GM12892 (cell line): ENCODE data around the gene TAS1R1.

Source experiments
- DNase-seq: peaks from one replicate; pipeline ENCODE4 v3.0.0; 2011; ENCODE audit not compliant: insufficient read length
- FAIRE-seq: peaks from 2 replicates; lab custom pipeline; 2011; peaks lifted over from hg19 to GRCh38; lab: Jason Lieb, UNC
- POLR2A ChIP-seq: IDR thresholded peaks from 2 replicates; pipeline ENCODE4 v1.6.1; 2011; ENCODE audit warnings: low read depth, low read length, control low read depth
- POLR2AphosphoS5 ChIP-seq: IDR thresholded peaks from 2 replicates; pipeline ENCODE4 v1.6.1; 2011; ENCODE audit warnings: low read depth, low read length, control low read depth
- TAF1 ChIP-seq: IDR thresholded peaks from 2 replicates; pipeline ENCODE4 v1.6.1; 2011; ENCODE audit warnings: low read depth, mild to moderate bottlenecking, control low read depth, low read length, borderline replicate concordance

TAS1R1 gene

DNA sequence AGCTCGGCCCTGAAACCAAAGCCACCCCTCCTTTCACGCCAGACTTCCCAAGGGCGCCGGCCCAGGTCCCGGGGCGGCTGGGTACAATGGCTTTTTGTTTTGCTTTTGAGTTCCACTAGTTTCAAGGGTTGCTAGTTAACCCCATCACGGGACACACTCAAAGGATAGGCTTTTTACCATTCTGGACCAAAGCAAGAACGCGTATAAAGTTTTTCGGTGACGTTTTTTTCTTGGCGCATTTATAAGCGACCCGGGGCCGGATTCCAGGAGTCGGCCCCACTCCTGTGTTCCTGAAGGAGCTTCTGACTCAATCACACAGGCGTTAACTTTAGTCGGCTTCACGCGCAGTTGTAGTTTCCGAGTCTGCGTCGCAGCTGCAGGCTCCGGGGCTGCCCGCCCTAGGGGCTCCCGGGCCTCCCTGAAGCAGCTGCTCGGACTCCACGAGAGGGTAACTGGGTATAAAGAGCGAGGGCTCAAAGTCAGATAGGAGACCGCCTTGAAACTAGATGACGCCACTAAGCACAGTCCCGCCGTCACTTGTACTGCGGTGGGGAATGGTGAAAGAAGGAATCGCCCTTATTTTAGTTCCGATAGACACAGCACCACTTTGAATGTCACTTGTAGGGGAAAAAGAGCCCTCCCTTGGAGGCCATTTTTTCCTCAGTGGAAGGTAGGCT, 48.3 kb downstream of the TAS1R1 start:
- DNase-seq (no peak), FAIRE-seq (no peak)
- TF ChIP-seq POLR2A, result no peak

DNA sequence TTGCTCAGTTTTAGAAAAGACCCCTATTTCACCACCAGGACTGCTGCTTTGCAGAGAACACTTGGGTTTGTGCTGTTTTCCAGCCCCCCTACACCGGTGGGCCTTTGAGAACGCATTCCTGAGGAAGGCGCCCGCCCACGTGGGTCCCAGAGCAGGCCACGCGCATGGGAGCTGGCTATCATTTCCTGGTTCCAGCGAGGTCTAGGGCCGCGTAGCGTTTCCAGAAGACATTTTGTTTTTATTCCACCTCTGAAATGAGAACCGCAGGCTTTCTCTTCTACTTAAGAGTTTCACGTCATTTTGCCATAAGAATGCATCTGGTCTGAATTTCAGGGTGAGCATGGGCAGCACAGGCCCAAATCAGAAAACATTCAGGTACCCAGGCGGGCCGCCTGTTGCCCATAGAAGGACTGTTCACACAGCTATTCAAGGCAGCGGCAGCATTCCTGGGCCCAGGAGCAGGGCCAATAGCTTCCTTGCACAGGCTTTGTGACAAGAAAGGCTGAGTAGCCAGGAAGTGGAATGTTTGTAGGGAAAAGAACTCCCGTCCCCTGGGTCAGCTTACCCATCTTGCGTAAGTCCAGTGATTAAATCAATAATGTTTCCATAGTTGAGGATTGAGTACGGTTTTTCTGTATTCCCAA, 48.9 kb downstream of the TAS1R1 start:
- DNase-seq (no peak), FAIRE-seq (no peak)
- TF ChIP-seq POLR2A, result no peak
- TF ChIP-seq TAF1, result no peak
- TF ChIP-seq POLR2AphosphoS5, result no peak

DNA sequence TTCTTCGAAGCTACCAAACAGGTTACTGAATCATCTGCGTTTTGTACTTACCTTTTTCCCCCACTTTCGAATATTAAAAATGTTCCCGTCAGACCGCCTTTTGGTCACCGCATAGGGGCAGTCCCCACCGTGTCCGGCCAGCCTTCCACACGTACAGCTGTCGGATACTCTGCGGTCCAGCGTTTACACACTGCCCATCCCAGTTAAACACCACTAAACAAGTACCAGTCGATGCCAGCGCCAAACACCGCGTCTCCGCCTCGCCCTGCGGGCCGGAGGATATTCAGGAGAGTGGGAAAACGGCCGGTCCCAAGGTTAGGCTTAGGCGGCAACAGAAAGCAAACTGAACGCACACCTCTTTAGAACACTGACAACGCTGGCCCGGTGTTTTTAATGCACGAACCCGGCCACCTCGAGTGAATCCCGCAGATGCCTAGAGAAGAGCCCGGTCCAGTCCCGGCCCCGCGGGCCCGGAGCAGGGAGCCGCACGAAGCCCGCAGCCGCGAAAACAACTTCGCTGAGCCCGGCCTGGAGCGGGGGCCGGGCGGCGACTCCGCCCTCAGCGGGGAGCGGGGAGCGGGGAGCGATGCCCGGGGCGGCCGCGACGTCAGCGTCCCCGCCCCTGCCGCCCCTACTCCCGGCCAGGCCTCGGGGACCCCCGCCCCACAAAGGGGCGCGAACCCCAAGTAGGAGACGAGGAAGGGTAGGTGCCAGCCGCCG, 57.7 kb downstream of the TAS1R1 start:
- TF ChIP-seq TAF1 (no peak), POLR2A (no peak), POLR2AphosphoS5 (no peak)
- FAIRE-seq (no peak), DNase-seq (peak; percentile 74)

DNA sequence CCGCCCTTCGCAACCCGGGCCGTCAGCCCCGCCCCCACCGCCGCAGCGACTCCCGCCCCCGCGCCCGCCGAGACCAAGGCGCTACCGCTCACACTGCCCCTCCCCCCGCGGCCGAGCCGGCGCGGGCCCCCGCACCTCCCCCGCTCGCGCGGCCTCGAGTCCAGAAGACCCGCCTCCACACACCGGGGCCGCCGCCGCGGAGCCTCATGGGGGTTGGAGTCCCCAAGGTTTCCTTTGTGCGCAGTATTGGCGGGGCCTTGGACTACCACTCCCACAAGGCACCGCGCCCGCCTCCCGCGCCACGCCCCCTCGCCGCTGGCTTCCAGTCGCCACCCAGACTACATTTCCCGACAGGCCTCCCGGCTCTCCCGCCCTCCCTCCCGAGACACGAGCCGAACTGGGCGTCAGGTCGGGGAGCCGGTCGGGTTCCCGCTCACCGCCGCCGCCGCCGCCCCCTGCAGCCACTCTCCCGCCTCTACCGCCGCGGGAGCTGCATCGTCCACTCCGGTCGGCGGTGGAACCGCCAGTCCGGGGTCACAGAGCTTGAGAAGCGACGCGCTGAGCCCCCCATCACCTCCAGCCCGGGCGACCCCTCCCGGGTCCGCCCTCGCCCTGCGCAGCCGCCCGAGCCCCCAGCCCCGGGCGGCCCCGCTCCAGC, 58.4 kb downstream of the TAS1R1 start, which contains the start of gene PHF13:
Gene PHF13, plus strand, starts transcription at position 371 of the 658 bp plus-strand sequence. CDS start 336 bp downstream, outside the sequence.
- FAIRE-seq (peak; percentile 92), DNase-seq (peak; percentile 99)
- 0 out of 2 replicates have a peak, but pooled peaks have one; percentile 16 for TF ChIP-seq TAF1
- peak; percentile 27; the same call in 1 of the 2 replicates for TF ChIP-seq POLR2AphosphoS5
- peak; percentile 46; the same call in 1 of the 2 replicates for TF ChIP-seq POLR2A

DNA sequence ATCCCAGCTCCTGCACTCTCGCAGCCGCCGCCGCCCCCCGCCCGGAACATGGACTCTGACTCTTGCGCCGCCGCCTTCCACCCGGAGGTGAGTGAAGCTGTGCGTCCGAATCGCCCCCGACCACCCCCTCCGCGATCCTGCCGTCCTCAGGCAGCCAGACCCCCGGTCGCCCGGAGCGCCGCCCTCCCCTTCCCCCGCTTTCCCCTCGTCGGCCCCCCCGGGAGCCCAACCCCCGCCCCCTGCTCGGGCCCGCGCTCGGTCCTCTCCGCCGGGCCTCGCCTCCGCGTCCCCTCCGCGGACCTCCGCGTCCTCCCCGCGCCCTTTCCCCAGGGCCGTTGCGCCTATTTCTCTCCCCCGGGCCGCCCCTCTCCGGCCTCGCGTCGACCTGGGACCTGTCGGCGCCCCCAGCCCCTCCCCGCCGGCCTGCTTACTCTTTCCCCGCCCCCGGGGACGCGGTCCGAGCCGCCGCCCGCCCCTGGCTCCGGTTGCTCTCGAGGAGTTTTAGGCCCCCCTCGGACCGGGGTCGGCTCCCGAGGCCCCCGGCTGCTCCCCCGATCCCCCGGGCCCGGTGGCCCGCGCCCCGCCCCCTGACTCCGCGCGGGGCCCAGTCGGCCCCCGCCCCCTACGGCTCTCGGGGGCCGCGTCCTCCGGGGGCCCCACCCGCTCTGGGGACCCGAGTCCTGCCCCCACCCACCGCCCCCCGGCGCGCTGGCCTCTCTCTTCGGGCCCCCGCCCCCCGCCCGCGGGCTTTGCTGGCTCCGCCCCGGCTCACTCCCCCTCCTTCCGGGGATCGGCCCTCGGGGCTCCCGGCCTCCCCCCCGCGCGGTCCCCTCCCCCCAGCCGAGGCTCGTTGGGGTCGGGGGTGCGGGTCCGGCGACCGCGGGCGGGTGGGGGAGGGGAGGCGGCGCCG, 59.2 kb downstream of the TAS1R1 start:
- FAIRE-seq (no peak), DNase-seq (peak; percentile 89)
- TF ChIP-seq POLR2A (no peak), TAF1 (no peak), POLR2AphosphoS5 (no peak)

DNA sequence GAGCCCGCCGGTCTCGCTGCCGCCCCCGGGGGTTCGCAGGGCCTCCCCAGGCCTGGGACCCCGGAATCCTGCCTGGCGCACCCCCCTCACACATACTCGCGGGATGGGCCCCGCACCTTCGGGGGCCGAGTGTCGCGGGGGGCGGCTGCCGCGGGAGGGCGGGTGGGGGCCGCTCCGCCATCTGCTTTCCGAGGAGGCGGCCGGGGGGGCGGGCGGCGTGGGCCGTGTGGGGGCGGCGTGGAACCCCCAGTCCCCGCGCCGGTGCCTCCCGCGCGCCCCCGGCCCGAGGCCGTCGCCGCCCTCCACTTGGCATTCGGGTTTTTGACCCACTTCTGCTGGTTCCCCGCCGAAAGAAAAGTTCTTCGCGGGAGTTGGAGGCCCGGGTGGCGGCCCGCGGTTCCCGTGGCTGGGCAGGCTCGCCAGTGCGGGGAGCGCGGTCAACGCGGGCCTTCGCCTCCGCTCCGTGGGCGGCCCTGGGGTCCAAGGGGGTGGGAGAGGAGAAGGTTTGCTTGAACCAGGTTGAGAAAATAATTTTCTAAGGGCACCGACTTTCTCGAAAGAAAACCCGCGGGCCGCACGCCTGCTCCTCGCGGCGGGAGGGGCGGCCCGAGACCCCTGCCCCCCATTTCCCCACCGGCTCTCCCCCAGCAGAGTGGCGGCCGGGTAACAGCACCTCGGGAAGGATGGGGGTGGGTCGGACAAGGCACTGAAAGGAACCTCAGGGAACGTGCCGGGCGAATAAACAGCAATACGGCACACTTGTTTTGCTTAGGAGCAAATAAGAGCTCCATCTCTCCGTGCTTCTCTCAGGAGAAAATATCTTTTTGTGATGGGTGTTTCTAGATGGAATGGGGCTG, 60.0 kb downstream of the TAS1R1 start:
- DNase-seq (no peak), FAIRE-seq (no peak)

DNA sequence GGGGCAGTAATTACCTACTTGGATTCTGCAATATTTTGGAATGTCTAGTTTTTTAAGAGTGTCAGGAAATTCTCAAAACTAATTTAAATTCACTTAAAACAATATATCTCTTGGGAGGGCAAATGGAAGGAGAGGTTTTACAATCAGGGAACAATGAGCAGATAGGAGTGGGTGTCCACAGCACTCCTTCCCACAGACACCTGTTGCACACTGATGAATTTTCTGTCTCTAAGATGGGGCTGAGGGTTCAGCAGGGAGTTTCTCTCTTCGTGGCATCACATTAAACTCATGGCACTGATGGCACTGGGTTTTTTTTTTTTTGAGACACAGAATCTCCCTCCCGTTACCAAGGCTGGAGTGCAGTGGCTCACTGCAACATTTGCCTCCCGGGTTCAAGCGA, 63.9 kb downstream of the TAS1R1 start:
- FAIRE-seq (no peak), DNase-seq (no peak)
- TF ChIP-seq POLR2AphosphoS5 (no peak), POLR2A (no peak), TAF1 (no peak)

More for the DNA sequence above, 60.0 kb downstream of the TAS1R1 start:
- no peak for TF ChIP-seq POLR2A
- no peak for TF ChIP-seq TAF1
- no peak for TF ChIP-seq POLR2AphosphoS5

DNA sequence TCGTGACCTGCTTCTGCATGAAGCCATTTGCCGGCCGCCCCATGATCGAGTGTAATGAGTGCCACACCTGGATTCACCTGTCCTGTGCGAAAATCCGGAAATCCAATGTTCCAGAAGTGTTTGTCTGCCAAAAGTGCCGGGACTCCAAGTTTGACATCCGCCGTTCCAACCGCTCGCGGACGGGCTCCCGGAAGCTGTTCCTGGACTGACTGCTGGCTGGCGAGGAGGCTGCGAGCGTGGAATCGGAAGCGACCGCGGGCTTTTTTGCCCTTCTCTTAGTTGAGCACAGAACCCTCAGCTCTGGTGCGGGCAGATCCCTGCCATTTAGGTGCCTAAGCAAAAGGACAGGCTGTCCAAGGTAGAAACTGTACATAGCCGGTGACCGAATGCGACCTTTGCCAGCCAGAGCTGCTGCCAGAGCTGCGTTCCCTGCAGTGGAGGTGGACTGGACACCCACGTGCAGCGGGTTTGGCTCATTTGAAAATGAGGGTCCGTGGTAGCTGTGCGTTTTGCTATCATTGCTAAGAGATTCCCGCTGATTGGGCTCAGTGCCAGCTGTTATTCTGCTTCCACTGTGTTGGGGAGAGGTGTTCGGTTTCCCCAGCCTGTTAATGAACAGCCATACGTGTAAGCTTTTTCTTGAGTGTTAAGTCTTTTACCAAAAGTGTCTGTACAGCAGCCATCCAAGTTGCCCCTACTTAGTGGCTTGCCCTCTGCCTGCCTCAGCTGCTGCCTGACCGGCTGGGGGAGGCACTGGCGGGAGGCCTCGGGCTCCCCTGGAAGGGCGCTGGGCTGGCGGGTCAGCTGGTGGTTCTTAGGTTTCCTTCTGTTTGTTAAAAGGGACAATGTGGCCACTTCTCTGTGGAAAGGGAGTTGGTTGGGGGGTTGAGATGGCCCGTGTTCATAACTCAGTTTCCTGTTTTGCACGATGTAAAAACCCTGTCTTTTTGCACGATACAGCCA, 66.6 kb downstream of the TAS1R1 start:
- DNase-seq (no peak), FAIRE-seq (no peak)
- no peak for TF ChIP-seq POLR2AphosphoS5
- TF ChIP-seq TAF1, result no peak
- TF ChIP-seq POLR2A, result no peak

DNA sequence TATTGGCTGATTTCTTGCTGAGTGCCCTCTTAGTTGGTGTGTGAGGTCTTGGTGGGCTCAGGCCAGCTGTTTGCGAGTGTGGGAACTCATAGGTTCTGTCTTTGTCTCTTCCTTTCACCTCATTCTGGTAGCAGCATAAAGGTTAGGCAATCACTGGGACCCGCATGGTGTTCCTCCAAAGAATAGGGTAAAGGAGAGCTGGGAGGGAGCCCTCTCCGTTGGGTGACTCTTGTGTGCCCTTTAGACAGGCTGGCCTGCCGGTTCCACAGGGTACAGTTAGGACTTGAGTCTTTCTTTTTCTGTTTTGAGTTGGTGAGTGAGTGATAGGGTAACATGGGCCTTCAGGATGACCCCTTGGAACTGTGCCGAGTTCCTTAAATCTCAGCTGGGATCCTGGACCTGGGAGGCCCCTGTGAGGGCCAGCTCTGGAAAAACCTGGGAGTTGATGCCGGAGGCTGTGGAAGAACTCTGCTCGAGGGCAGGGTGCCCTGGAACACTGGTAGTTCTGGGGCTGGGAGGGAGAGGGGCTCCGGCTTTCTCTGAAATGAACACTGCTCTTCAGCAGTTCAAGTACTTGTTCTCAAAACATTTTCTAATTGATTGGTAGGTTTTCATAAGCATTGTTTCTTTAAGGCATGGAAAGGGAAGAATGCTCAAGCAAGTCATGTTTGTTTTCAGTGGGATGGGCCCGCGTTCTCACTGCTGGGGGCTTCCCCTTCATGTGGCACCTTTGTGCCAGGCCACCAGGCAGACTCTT, 67.5 kb downstream of the TAS1R1 start:
- DNase-seq (no peak), FAIRE-seq (no peak)
- no peak for TF ChIP-seq POLR2AphosphoS5
- TF ChIP-seq TAF1, result no peak
- no peak for TF ChIP-seq POLR2A
